CD1c-positive myeloid dendritic cell (primary cell): Measurements from ENCODE around the gene SYCP3.
"Not testable (repeated sequence)": the region's sequence is repeated elsewhere in the genome, so short reads cannot be mapped to it uniquely, and the experiment has no call there.

Source experiments
- DNase-seq: peaks from one replicate; pipeline ENCODE4 v3.0.0-alpha.2; 2016; ENCODE audit errors: extremely low spot score

The SYCP3 gene

GRCh38 chr12:101761350-101761749 is 22.1 kb upstream of the SYCP3 start:
- DNase-seq, result peak; percentile 44

- peak; percentile 46 for DNase-seq
Observed at GRCh38 chr12:101759396-101760047, 20.3 kb upstream of the SYCP3 start.

- DNase-seq, result peak; percentile 37
Observed at GRCh38 chr12:101750152-101750551, 10.9 kb upstream of the SYCP3 start.

- DNase-seq, result no peak
Observed at GRCh38 chr12:101749657-101750056, 10.4 kb upstream of the SYCP3 start.

- no peak for DNase-seq
Observed at GRCh38 chr12:101748907-101749306, 9.6 kb upstream of the SYCP3 start.

- DNase-seq, result peak; percentile 18
Observed at GRCh38 chr12:101747697-101748096, 8.4 kb upstream of the SYCP3 start.

GRCh38 chr12:101746661-101747060 is 7.4 kb upstream of the SYCP3 start:
- no peak for DNase-seq

- no peak for DNase-seq
Observed at GRCh38 chr12:101746196-101746595, 6.9 kb upstream of the SYCP3 start.

- DNase-seq, result no peak
Observed at GRCh38 chr12:101745481-101745880, 6.2 kb upstream of the SYCP3 start.

GRCh38 chr12:101743724-101744472 is 4.6 kb upstream of the SYCP3 start:
- DNase-seq, result no peak

GRCh38 chr12:101743242-101743641 is 4.0 kb upstream of the SYCP3 start:
- no peak for DNase-seq

GRCh38 chr12:101740980-101741379 is 1.7 kb upstream of the SYCP3 start:
- DNase-seq, result no peak

GRCh38 chr12:101740566-101740965 is 1.3 kb upstream of the SYCP3 start:
- no peak for DNase-seq

- DNase-seq, result no peak
Observed at GRCh38 chr12:101737476-101737875, 1.8 kb downstream of the SYCP3 start.

- DNase-seq, result not testable (repeated sequence)
Observed at GRCh38 chr12:101734482-101734881, 4.8 kb downstream of the SYCP3 start.

- DNase-seq, result no peak
Observed at GRCh38 chr12:101733166-101733565, 6.1 kb downstream of the SYCP3 start.

GRCh38 chr12:101732318-101732717 is 6.9 kb downstream of the SYCP3 start:
- DNase-seq, result no peak

GRCh38 chr12:101729842-101730241 is 9.4 kb downstream of the SYCP3 start:
- DNase-seq, result no peak

- no peak for DNase-seq
Observed at GRCh38 chr12:101727098-101727497, 12.2 kb downstream of the SYCP3 start.

GRCh38 chr12:101722392-101722791 is 16.9 kb downstream of the SYCP3 start:
- no peak for DNase-seq

- no peak for DNase-seq
Observed at GRCh38 chr12:101720118-101720517, 19.1 kb downstream of the SYCP3 start.

- DNase-seq, result no peak
Observed at GRCh38 chr12:101719566-101719965, 19.7 kb downstream of the SYCP3 start.

GRCh38 chr12:101714877-101715444 is 24.3 kb downstream of the SYCP3 start:
- peak; percentile 56 for DNase-seq
